Endothelial cell (in vitro differentiated cells): ENCODE measurements around the gene UCK1. TPM values are rescaled to one million over a fixed set of nuclear protein-coding genes. Genes with fewer than 3 reads are reported as not detected.

Experiments used
- DNase-seq: peaks from one replicate; pipeline ENCODE4 v3.0.0; 2021; ENCODE audit warnings: low spot score
- H3K27ac Mint-ChIP-seq: one replicate; pipeline ENCODE4 v1.8.0; 2021; ENCODE audit warnings: mixed read lengths, inconsistent platforms; ENCODE audit not compliant: unreplicated experiment
- H3K27me3 Mint-ChIP-seq: one replicate; pipeline ENCODE4 v1.8.0; 2021; ENCODE audit warnings: mild to moderate bottlenecking, moderate library complexity, mixed read lengths, inconsistent platforms; ENCODE audit not compliant: unreplicated experiment
- H3K36me3 Mint-ChIP-seq: one replicate; pipeline ENCODE4 v1.8.0; 2021; ENCODE audit warnings: mild to moderate bottlenecking, low read depth, mixed read lengths, inconsistent platforms; ENCODE audit not compliant: unreplicated experiment
- H3K4me1 Mint-ChIP-seq: one replicate; pipeline ENCODE4 v1.8.0; 2021; ENCODE audit warnings: mild to moderate bottlenecking, mixed read lengths, inconsistent platforms; ENCODE audit not compliant: unreplicated experiment
- H3K4me3 Mint-ChIP-seq: one replicate; pipeline ENCODE4 v1.8.0; 2021; ENCODE audit warnings: mild to moderate bottlenecking, mixed read lengths, inconsistent platforms; ENCODE audit not compliant: unreplicated experiment
- H3K9me3 Mint-ChIP-seq: one replicate; pipeline ENCODE4 v1.8.0; 2021; ENCODE audit warnings: mixed read lengths, inconsistent platforms; ENCODE audit not compliant: unreplicated experiment
- total RNA-seq: library from RNA; stranded (reverse); fragmentation: NEBNext Ultra II Directional; extraction: Animal tissue kit (Norgen Biotek cat#: 25700); gene quantifications from one replicate; pipeline ENCODE4 v1.2.1, GENCODE V29; 2021; ENCODE audit not compliant: unreplicated experiment
- TF ChIP-seq, protein P1 (sequence below): fragments of 200-600 bp; sonication (generic); IDR thresholded peaks from one replicate; pipeline ENCODE4 v1.5.0; 2021; ENCODE audit warnings: antibody characterized with exemption; ENCODE audit not compliant: unreplicated experiment

UCK1 gene
- total RNA-seq, 1 donor from 2014 or later = 23.0 TPM

DNA sequence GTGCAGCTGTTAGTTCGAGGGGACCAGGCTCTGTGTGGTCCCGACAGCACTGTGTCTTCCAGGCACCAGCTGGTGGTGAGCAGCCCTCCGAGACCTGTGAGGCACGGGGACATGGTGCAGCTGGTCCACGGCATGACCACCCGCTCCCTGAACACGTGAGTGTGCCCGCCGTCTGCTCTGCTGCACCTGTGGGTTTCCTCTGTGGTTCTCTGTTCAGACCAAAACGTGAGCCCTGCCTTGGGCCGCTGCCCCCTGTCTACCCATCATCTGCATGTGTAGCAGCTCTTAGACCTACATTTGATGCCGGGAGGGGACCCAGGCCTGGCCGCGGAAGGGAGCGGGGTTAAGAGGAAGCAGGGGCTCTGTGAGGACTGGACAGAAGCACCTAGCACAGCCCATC, 17.9 kb downstream of the UCK1 start:
- Mint-ChIP-seq H3K36me3 (peaks cover 59% of the 10 kb centered on the region), H3K4me1 (no peaks in the 10 kb centered on the region), H3K27ac (no peak overlapping the region), H3K27me3 (peaks cover 7% of the 10 kb centered on the region), H3K9me3 (no peaks in the 10 kb centered on the region), H3K4me3 (no peak overlapping the region)
- DNase-seq = no peak
- TF ChIP-seq, protein P1, sequence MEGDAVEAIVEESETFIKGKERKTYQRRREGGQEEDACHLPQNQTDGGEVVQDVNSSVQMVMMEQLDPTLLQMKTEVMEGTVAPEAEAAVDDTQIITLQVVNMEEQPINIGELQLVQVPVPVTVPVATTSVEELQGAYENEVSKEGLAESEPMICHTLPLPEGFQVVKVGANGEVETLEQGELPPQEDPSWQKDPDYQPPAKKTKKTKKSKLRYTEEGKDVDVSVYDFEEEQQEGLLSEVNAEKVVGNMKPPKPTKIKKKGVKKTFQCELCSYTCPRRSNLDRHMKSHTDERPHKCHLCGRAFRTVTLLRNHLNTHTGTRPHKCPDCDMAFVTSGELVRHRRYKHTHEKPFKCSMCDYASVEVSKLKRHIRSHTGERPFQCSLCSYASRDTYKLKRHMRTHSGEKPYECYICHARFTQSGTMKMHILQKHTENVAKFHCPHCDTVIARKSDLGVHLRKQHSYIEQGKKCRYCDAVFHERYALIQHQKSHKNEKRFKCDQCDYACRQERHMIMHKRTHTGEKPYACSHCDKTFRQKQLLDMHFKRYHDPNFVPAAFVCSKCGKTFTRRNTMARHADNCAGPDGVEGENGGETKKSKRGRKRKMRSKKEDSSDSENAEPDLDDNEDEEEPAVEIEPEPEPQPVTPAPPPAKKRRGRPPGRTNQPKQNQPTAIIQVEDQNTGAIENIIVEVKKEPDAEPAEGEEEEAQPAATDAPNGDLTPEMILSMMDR = no peak

DNA sequence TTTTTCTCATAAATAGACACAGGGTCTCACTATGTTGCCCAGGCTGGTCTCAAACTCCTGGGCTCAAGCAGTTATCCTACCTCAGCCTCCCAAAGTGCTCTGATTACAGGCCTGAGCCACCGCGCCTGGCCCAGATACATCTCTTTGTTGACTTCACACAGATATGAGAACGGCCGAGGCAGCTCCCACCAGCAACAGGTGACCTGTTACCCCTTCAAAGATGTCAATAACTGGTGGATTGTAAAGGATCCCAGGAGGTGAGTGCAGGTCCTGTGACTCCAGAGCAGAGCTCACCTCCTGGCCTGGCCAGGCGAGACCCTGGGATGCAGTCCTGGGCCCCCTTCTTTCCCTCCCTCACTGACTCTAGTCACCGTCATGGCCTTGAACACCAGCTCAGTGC, 19.2 kb downstream of the UCK1 start:
- TF ChIP-seq, protein P1 = no peak
- H3K4me3 Mint-ChIP-seq = no peak overlapping the region
- peaks cover 51% of the 10 kb centered on the region for H3K36me3 Mint-ChIP-seq
- no peaks in the 10 kb centered on the region for H3K4me1 Mint-ChIP-seq
- H3K9me3 Mint-ChIP-seq = no peaks in the 10 kb centered on the region
- no peak overlapping the region for H3K27ac Mint-ChIP-seq
- DNase-seq = no peak
- peaks cover 2% of the 10 kb centered on the region for H3K27me3 Mint-ChIP-seq

DNA sequence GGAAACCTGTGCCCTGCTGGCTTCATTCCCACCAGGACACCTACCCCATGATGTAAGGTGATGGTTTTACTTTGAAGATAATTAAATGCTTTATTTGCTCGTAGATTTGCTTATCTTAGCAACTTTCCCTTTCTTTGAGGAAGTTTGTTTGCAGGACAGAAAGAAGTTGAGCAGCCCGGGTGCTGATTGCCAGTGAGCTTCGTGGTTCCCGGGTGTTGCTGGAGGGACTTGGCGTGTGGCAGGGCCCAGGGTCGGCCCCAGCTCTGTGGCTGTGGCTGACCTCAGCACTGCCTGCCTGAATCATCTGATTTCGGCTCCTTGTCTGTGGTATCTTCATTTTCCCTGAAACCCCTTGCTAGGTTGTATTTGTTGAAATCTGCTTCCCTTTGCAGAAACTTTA, 19.6 kb downstream of the UCK1 start:
- DNase-seq = no peak
- H3K27me3 Mint-ChIP-seq = peaks cover 2% of the 10 kb centered on the region
- H3K36me3 Mint-ChIP-seq = peaks cover 54% of the 10 kb centered on the region
- no peaks in the 10 kb centered on the region for H3K4me1 Mint-ChIP-seq
- H3K9me3 Mint-ChIP-seq = no peaks in the 10 kb centered on the region
- TF ChIP-seq, protein P1 = no peak
- no peak overlapping the region for H3K4me3 Mint-ChIP-seq
- no peak overlapping the region for H3K27ac Mint-ChIP-seq

DNA sequence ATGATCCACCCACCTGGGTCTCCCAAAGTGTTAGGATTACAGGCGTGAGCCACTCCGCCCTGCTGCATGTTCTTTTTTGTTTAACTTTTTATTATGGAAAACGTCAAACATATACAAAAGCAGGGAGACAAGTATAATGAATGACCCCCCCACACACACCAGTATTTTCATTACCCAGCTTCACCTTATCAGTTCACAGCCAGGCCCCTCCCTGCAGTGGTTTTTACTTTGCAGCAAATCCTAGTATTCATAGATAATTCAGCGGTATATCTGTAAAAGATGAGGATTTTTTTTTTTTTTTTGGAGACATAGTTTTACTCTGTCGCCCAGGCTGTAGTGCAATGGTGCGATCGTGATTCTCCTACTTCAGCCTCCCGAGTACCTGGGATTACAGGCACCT, 26.1 kb downstream of the UCK1 start:
- H3K9me3 Mint-ChIP-seq = no peaks in the 10 kb centered on the region
- H3K36me3 Mint-ChIP-seq = peaks cover 20% of the 10 kb centered on the region
- H3K4me3 Mint-ChIP-seq = peak overlapping the region; percentile 39
- H3K4me1 Mint-ChIP-seq = peaks cover 17% of the 10 kb centered on the region
- TF ChIP-seq, protein P1 = no peak
- no peak for DNase-seq
- peaks cover 10% of the 10 kb centered on the region for H3K27me3 Mint-ChIP-seq
- H3K27ac Mint-ChIP-seq = no peak overlapping the region

DNA sequence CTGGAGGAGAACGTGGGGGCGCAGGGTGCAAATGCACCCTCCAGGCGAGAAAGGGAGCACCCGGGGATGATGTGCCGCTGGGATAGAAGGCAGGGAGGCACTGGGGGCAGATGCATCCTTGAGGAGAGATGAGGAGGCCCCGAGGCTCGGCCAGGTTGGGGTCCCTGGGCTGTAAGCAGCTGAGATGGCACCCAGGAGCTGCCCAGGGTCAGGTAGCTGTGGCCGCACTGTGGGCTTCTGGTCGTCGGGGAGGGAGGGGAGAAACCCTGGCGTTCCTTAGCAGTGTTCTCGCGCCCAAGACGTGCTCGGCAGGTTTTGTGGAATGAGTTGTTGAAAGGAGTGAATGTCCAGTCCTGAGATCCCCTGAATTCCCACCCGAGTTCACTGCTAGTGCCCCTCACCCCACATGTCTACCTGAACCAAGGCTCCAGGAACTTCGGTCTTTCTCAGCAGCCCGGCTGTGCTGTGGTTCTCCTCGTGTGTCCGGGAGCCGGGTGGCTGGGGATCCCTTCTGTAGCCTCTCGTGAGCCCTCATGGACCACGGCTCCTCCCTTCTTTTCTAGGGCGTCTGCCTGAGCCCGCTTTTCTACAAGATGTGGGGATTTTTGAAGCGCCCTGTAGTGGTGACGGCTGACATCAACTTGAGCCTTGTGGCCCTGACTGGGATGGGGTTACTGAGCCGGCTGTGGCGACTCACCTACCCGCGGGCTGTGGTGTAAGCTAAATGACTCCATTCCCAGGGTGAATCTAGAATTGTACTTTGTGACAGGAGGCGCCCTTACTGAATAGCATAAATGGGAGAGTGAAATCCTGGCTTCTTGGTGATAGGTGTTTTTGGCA, 27.2 kb downstream of the UCK1 start:
- Mint-ChIP-seq H3K4me1 (peaks cover 28% of the 10 kb centered on the region), H3K9me3 (no peaks in the 10 kb centered on the region), H3K36me3 (peaks cover 22% of the 10 kb centered on the region), H3K27ac (peak overlapping the region; percentile 67), H3K4me3 (peak overlapping the region; percentile 95), H3K27me3 (peaks cover 10% of the 10 kb centered on the region)
- TF ChIP-seq, protein P1 = no peak
- no peak for DNase-seq
